ENCODE data around the gene LYST.

The LYST gene

GRCh38 chr1:235617808-235618207 lies 248.9 kb downstream of the LYST start:
- no peaks in the 10 kb centered on the region for H3K36me3 ChIP-seq (ENCODE audit: control insufficient read depth, insufficient read depth, low read length)
- WGBS, 2 experiments (ENCODE audit: insufficient coverage in 2 of 2): 86% methylated on average over 1 of the region's 3 CpGs; no CpG with 5 or more reads in 1 of the 2 experiments
- H3K27ac ChIP-seq (ENCODE audit: low read depth, low read length, severe bottlenecking): no peak overlapping the region
- peaks cover 3% of the 10 kb centered on the region for H3K4me1 ChIP-seq (ENCODE audit: control insufficient read depth, insufficient read depth, low read length, poor library complexity, severe bottlenecking)
- H3K4me3 ChIP-seq (ENCODE audit: extremely low read depth, insufficient read depth, low read length, poor library complexity, severe bottlenecking): no peak overlapping the region
- no peaks in the 10 kb centered on the region for H3K9me3 ChIP-seq (ENCODE audit: control insufficient read depth, low read length)

GRCh38 chr1:235617140-235617539 lies 249.6 kb downstream of the LYST start:
- 85 to 89% methylated on average over 3 of the region's 3 CpGs for WGBS, 2 experiments (ENCODE audit: insufficient coverage in 2 of 2)
- no peak overlapping the region for H3K27ac ChIP-seq (ENCODE audit: low read depth, low read length, severe bottlenecking)
- H3K9me3 ChIP-seq (ENCODE audit: control insufficient read depth, low read length): no peaks in the 10 kb centered on the region
- no peak overlapping the region for H3K4me3 ChIP-seq (ENCODE audit: extremely low read depth, insufficient read depth, low read length, poor library complexity, severe bottlenecking)
- H3K36me3 ChIP-seq (ENCODE audit: control insufficient read depth, insufficient read depth, low read length): no peaks in the 10 kb centered on the region
- H3K4me1 ChIP-seq (ENCODE audit: control insufficient read depth, insufficient read depth, low read length, poor library complexity, severe bottlenecking): peaks cover 3% of the 10 kb centered on the region

GRCh38 chr1:235614442-235614954 lies 252.2 kb downstream of the LYST start:
- Histone ChIP-seq H3K27ac (ENCODE audit: low read depth, low read length, severe bottlenecking) (no peak overlapping the region), H3K4me3 (ENCODE audit: extremely low read depth, insufficient read depth, low read length, poor library complexity, severe bottlenecking) (no peak overlapping the region), H3K36me3 (ENCODE audit: control insufficient read depth, insufficient read depth, low read length) (no peaks in the 10 kb centered on the region), H3K4me1 (ENCODE audit: control insufficient read depth, insufficient read depth, low read length, poor library complexity, severe bottlenecking) (peaks cover 3% of the 10 kb centered on the region), H3K9me3 (ENCODE audit: control insufficient read depth, low read length) (no peaks in the 10 kb centered on the region)
- 90 to 98% methylated on average over 6 to 7 of the region's 7 CpGs for WGBS, 2 experiments (ENCODE audit: insufficient coverage in 2 of 2)

- no peak overlapping the region for H3K27ac ChIP-seq (ENCODE audit: low read depth, low read length, severe bottlenecking)
- 82 to 86% methylated on average over 2 of the region's 2 CpGs for WGBS, 2 experiments (ENCODE audit: insufficient coverage in 2 of 2)
- H3K4me3 ChIP-seq (ENCODE audit: extremely low read depth, insufficient read depth, low read length, poor library complexity, severe bottlenecking): no peak overlapping the region
- no peaks in the 10 kb centered on the region for H3K9me3 ChIP-seq (ENCODE audit: control insufficient read depth, low read length)
- no peaks in the 10 kb centered on the region for H3K36me3 ChIP-seq (ENCODE audit: control insufficient read depth, insufficient read depth, low read length)
- peaks cover 3% of the 10 kb centered on the region for H3K4me1 ChIP-seq (ENCODE audit: control insufficient read depth, insufficient read depth, low read length, poor library complexity, severe bottlenecking)
Measured at GRCh38 chr1:235613602-235614001, 253.1 kb downstream of the LYST start.

GRCh38 chr1:235612761-235613160 lies 253.9 kb downstream of the LYST start:
- Histone ChIP-seq H3K4me1 (ENCODE audit: control insufficient read depth, insufficient read depth, low read length, poor library complexity, severe bottlenecking) (no peaks in the 10 kb centered on the region), H3K9me3 (ENCODE audit: control insufficient read depth, low read length) (no peaks in the 10 kb centered on the region), H3K27ac (ENCODE audit: low read depth, low read length, severe bottlenecking) (no peak overlapping the region), H3K4me3 (ENCODE audit: extremely low read depth, insufficient read depth, low read length, poor library complexity, severe bottlenecking) (no peak overlapping the region), H3K36me3 (ENCODE audit: control insufficient read depth, insufficient read depth, low read length) (no peaks in the 10 kb centered on the region)
- 63 to 100% methylated on average over 3 of the region's 3 CpGs for whole genome bisulfite sequencing, 2 experiments (ENCODE audit: insufficient coverage in 2 of 2)
